Activated T-cell treated with anti-CD3 and anti-CD28 coated beads for 24 hours (primary cell): ENCODE results near the gene RENBP.

Source experiments
- DNase-seq: peaks from one replicate; pipeline ENCODE4 v3.0.0-alpha.2; 2020; ENCODE audit warnings: low read depth

The RENBP gene

GRCh38 chrX:153919281-153919680, 25.2 kb downstream of the RENBP start:
- DNase-seq = no peak

- no peak for DNase-seq
Observed at GRCh38 chrX:153917869-153918268, 26.6 kb downstream of the RENBP start.

- DNase-seq = no peak
Observed at GRCh38 chrX:153913701-153914100, 30.7 kb downstream of the RENBP start.

- DNase-seq = no peak
Observed at GRCh38 chrX:153913211-153913610, 31.2 kb downstream of the RENBP start.

GRCh38 chrX:153911798-153912197, 32.6 kb downstream of the RENBP start:
- DNase-seq = no peak

GRCh38 chrX:153910446-153910845, 34.0 kb downstream of the RENBP start:
- no peak for DNase-seq

GRCh38 chrX:153909980-153910360, 34.5 kb downstream of the RENBP start:
- no peak for DNase-seq

GRCh38 chrX:153909024-153909979, 35.1 kb downstream of the RENBP start:
- no peak for DNase-seq

GRCh38 chrX:153908219-153908860, 36.1 kb downstream of the RENBP start:
- DNase-seq = no peak

- no peak for DNase-seq
Observed at GRCh38 chrX:153907456-153907855, 37.0 kb downstream of the RENBP start.

GRCh38 chrX:153906126-153906917, 38.1 kb downstream of the RENBP start:
- DNase-seq = no peak

- DNase-seq = no peak
Observed at GRCh38 chrX:153905481-153906095, 38.9 kb downstream of the RENBP start.

- DNase-seq = no peak
Observed at GRCh38 chrX:153903991-153904957, 40.2 kb downstream of the RENBP start, which contains the start of gene AVPR2. TSS of gene AVPR2 (plus strand) at chrX:153904673. CDS start at chrX:153905146, 473 bp downstream.

- DNase-seq = no peak
Observed at GRCh38 chrX:153903238-153903980, 41.0 kb downstream of the RENBP start.

- no peak for DNase-seq
Observed at GRCh38 chrX:153902385-153902784, 42.1 kb downstream of the RENBP start.

GRCh38 chrX:153901753-153902140, 42.7 kb downstream of the RENBP start:
- no peak for DNase-seq

GRCh38 chrX:153900831-153901752, 43.4 kb downstream of the RENBP start:
- peak; percentile 31 for DNase-seq

- DNase-seq = no peak
Observed at GRCh38 chrX:153897899-153898298, 46.5 kb downstream of the RENBP start.

- no peak for DNase-seq
Observed at GRCh38 chrX:153889123-153889522, 55.3 kb downstream of the RENBP start.
